ENCODE measurements around the gene C1QA.
"Not testable (repeated sequence)": the region's sequence is repeated elsewhere in the genome, so short reads cannot be mapped to it uniquely, and the experiment has no call there.

Gene C1QA

GRCh38 chr1:22673486-22674409 is 37.3 kb downstream of the C1QA start:
- no peaks in the 10 kb centered on the region for H3K9me3 ChIP-seq (ENCODE audit: insufficient read depth, low read length, severe bottlenecking)
- H3K4me2 ChIP-seq (ENCODE audit: insufficient read depth, low read length), result no peak overlapping the region
- H3K27ac ChIP-seq (ENCODE audit: low read length), result no peak overlapping the region
- H4K20me1 ChIP-seq (ENCODE audit: insufficient read depth, low read length), result peaks cover 4% of the 10 kb centered on the region; the same call in 1 of the 2 replicates
- no peaks in the 10 kb centered on the region for H3K4me1 ChIP-seq (ENCODE audit: insufficient read depth, low read length)
- no peaks in the 10 kb centered on the region for H3K79me2 ChIP-seq (ENCODE audit: insufficient read depth, low read length)
- H3K27me3 ChIP-seq (ENCODE audit: insufficient read depth, low read length, poor library complexity), result peaks cover 13% of the 10 kb centered on the region
- ATAC-seq (ENCODE audit: insufficient read depth, low read depth), result no peak
- no peak overlapping the region for H2AFZ ChIP-seq (ENCODE audit: low read depth, low read length)
- TF ChIP-seq CTCF (IDR thresholded peaks at IDR 0.05; ENCODE audit: borderline replicate concordance, extremely low read depth, low read length, poor library complexity, severe bottlenecking) (peak; percentile 54), EZH2 (IDR thresholded peaks at IDR 0.05; ENCODE audit: borderline replicate concordance, low read depth, low read length, severe bottlenecking) (no peak)
- no peak overlapping the region for H3K9ac ChIP-seq (ENCODE audit: low read depth, low read length)
- H3K36me3 ChIP-seq (ENCODE audit: insufficient read depth, low read length), result no peaks in the 10 kb centered on the region
- H3K4me3 ChIP-seq (ENCODE audit: low read depth in 1 of 2, low read length in 2 of 2), result no peak overlapping the region
- DNase-seq, result no peak

- Histone ChIP-seq H4K20me1 (ENCODE audit: insufficient read depth, low read length) (peaks cover 4% of the 10 kb centered on the region; the same call in 1 of the 2 replicates), H3K27me3 (ENCODE audit: insufficient read depth, low read length, poor library complexity) (peaks cover 13% of the 10 kb centered on the region), H3K4me3 (ENCODE audit: low read depth in 1 of 2, low read length in 2 of 2) (no peak overlapping the region), H3K4me1 (ENCODE audit: insufficient read depth, low read length) (no peaks in the 10 kb centered on the region), H2AFZ (ENCODE audit: low read depth, low read length) (no peak overlapping the region), H3K27ac (ENCODE audit: low read length) (no peak overlapping the region), H3K79me2 (ENCODE audit: insufficient read depth, low read length) (no peaks in the 10 kb centered on the region), H3K9me3 (ENCODE audit: insufficient read depth, low read length, severe bottlenecking) (no peaks in the 10 kb centered on the region), H3K36me3 (ENCODE audit: insufficient read depth, low read length) (no peaks in the 10 kb centered on the region), H3K9ac (ENCODE audit: low read depth, low read length) (no peak overlapping the region), H3K4me2 (ENCODE audit: insufficient read depth, low read length) (no peak overlapping the region)
- ATAC-seq (ENCODE audit: insufficient read depth, low read depth) (no peak), DNase-seq (no peak)
- TF ChIP-seq CTCF (IDR thresholded peaks at IDR 0.05; ENCODE audit: borderline replicate concordance, extremely low read depth, low read length, poor library complexity, severe bottlenecking) (no peak), EZH2 (IDR thresholded peaks at IDR 0.05; ENCODE audit: borderline replicate concordance, low read depth, low read length, severe bottlenecking) (no peak)
Measured at GRCh38 chr1:22674410-22674749, 38.0 kb downstream of the C1QA start.

- not testable (repeated sequence) for H3K4me2 ChIP-seq (ENCODE audit: insufficient read depth, low read length); H3K9ac ChIP-seq (ENCODE audit: low read depth, low read length); H3K9me3 ChIP-seq (ENCODE audit: insufficient read depth, low read length, severe bottlenecking); H3K79me2 ChIP-seq (ENCODE audit: insufficient read depth, low read length); H4K20me1 ChIP-seq (ENCODE audit: insufficient read depth, low read length); ATAC-seq (ENCODE audit: insufficient read depth, low read depth); H3K27ac ChIP-seq (ENCODE audit: low read length); H2AFZ ChIP-seq (ENCODE audit: low read depth, low read length); H3K36me3 ChIP-seq (ENCODE audit: insufficient read depth, low read length); H3K4me3 ChIP-seq (ENCODE audit: low read depth in 1 of 2, low read length in 2 of 2); H3K4me1 ChIP-seq (ENCODE audit: insufficient read depth, low read length); DNase-seq
- peaks cover 13% of the 10 kb centered on the region for H3K27me3 ChIP-seq (ENCODE audit: insufficient read depth, low read length, poor library complexity)
Measured at GRCh38 chr1:22676151-22676550, 39.7 kb downstream of the C1QA start.

GRCh38 chr1:22676916-22677583 is 40.6 kb downstream of the C1QA start:
- no peak for DNase-seq
- peaks cover 12% of the 10 kb centered on the region for H3K27me3 ChIP-seq (ENCODE audit: insufficient read depth, low read length, poor library complexity)
- ATAC-seq (ENCODE audit: insufficient read depth, low read depth), result no peak
- H3K79me2 ChIP-seq (ENCODE audit: insufficient read depth, low read length), result no peaks in the 10 kb centered on the region
- H3K9ac ChIP-seq (ENCODE audit: low read depth, low read length), result no peak overlapping the region
- H3K36me3 ChIP-seq (ENCODE audit: insufficient read depth, low read length), result no peaks in the 10 kb centered on the region
- no peaks in the 10 kb centered on the region for H3K4me1 ChIP-seq (ENCODE audit: insufficient read depth, low read length)
- H4K20me1 ChIP-seq (ENCODE audit: insufficient read depth, low read length), result no peaks in the 10 kb centered on the region
- no peak overlapping the region for H3K4me3 ChIP-seq (ENCODE audit: low read depth in 1 of 2, low read length in 2 of 2)
- TF ChIP-seq EZH2 (IDR thresholded peaks at IDR 0.05; ENCODE audit: borderline replicate concordance, low read depth, low read length, severe bottlenecking), result no peak
- no peak for TF ChIP-seq CTCF (IDR thresholded peaks at IDR 0.05; ENCODE audit: borderline replicate concordance, extremely low read depth, low read length, poor library complexity, severe bottlenecking)
- H3K4me2 ChIP-seq (ENCODE audit: insufficient read depth, low read length), result no peak overlapping the region
- H2AFZ ChIP-seq (ENCODE audit: low read depth, low read length), result no peak overlapping the region
- H3K27ac ChIP-seq (ENCODE audit: low read length), result no peak overlapping the region
- no peaks in the 10 kb centered on the region for H3K9me3 ChIP-seq (ENCODE audit: insufficient read depth, low read length, severe bottlenecking)
